IMR-90 (cell line): ENCODE data around the gene LRRC15. TPM values are rescaled to one million over a fixed set of nuclear protein-coding genes. Genes with fewer than 3 reads are reported as not detected.
A peak's percentile ranks its signal among the peaks of the same experiment; 100 is the strongest.

Experiments used
- ATAC-seq: fragments of 200-7000 bp; cut with Tn5 transposase; 2 replicates; pipeline ENCODE4 v1.9.1; 2020; ENCODE audit warnings: low read depth, mild to moderate bottlenecking, moderate library complexity
- BruUV-seq: library from RNA; stranded (reverse); fragments of 400-500 nt; replicated peaks from 2 replicates; lab custom pipeline; 2021; lab: Mats Ljungman, UMichigan
- CTCF ChIA-PET: fragments of 300-600 bp; formaldehyde crosslinking; extraction: SDS; loops from one replicate; lab custom pipeline; 2021; ENCODE audit warnings: antibody characterized with exemption; lab: Yijun Ruan, JAX
- POLR2A ChIA-PET: fragments of 300-600 bp; sonication (Branson Sonifier 250); formaldehyde crosslinking; loops from one replicate; lab custom pipeline; 2022; ENCODE audit warnings: antibody characterized with exemption; ENCODE audit not compliant: unreplicated experiment; lab: Charles Lee
- DNase-seq: peaks from one replicate; pipeline ENCODE4 v3.0.0; 2013
- H2AFZ ChIP-seq: replicated peaks from 2 replicates; pipeline ENCODE3; 2013; ENCODE audit warnings: low read length, mild to moderate bottlenecking; ENCODE audit not compliant: poor library complexity
- H2AK5ac ChIP-seq: 2 replicates; pipeline ENCODE4 v1.6.1; 2013; ENCODE audit warnings: low read depth, low read length, inconsistent platforms
- H2AK9ac ChIP-seq: replicated peaks from 2 replicates; pipeline ENCODE3; 2013; ENCODE audit warnings: mild to moderate bottlenecking, low read depth, low read length, moderate library complexity; ENCODE audit not compliant: poor library complexity
- H2BK120ac ChIP-seq: 2 replicates; pipeline ENCODE4 v1.6.1; 2013; ENCODE audit warnings: low read depth, low read length, inconsistent platforms
- H2BK15ac ChIP-seq: 3 replicates; pipeline ENCODE4 v1.6.1; 2013; ENCODE audit warnings: low read depth, low read length, inconsistent platforms
- H2BK20ac ChIP-seq: 2 replicates; pipeline ENCODE4 v1.6.1; 2013; ENCODE audit warnings: low read depth, mild to moderate bottlenecking, inconsistent platforms, low read length, moderate library complexity
- H2BK5ac ChIP-seq: 2 replicates; pipeline ENCODE4 v1.6.1; 2013; ENCODE audit warnings: mild to moderate bottlenecking, low read depth, low read length, inconsistent platforms; ENCODE audit not compliant: poor library complexity, severe bottlenecking
- H3K14ac ChIP-seq: replicated peaks from 2 replicates; pipeline ENCODE4 v1.6.1; 2013; ENCODE audit warnings: low read depth, low read length, inconsistent platforms
- H3K18ac ChIP-seq: 2 replicates; pipeline ENCODE4 v1.6.1; 2013; ENCODE audit warnings: low read depth, low read length, control low read depth
- H3K23ac ChIP-seq: 2 replicates; pipeline ENCODE4 v1.6.1; 2013; ENCODE audit warnings: low read depth, low read length, inconsistent platforms
- H3K27ac ChIP-seq: 2 replicates; pipeline ENCODE4 v1.5.1; 2013; ENCODE audit warnings: mild to moderate bottlenecking, control low read depth, low read length; ENCODE audit not compliant: insufficient read depth
- H3K27me3 ChIP-seq: 2 replicates; pipeline ENCODE4 v1.6.1; 2013; ENCODE audit warnings: low read length; ENCODE audit not compliant: control insufficient read depth, insufficient read depth
- H3K36me3 ChIP-seq: 2 replicates; pipeline ENCODE4 v1.6.1; 2013; ENCODE audit warnings: low read length, mixed read lengths; ENCODE audit not compliant: control insufficient read depth, insufficient read depth
- H3K4ac ChIP-seq: 2 replicates; pipeline ENCODE4 v1.6.1; 2013; ENCODE audit warnings: low read depth, low read length, inconsistent platforms
- H3K4me1 ChIP-seq: 2 replicates; pipeline ENCODE4 v1.6.1; 2013; ENCODE audit warnings: low read length, mixed read lengths; ENCODE audit not compliant: control insufficient read depth, insufficient read depth
- H3K4me2 ChIP-seq: 2 replicates; pipeline ENCODE4 v1.6.1; 2013; ENCODE audit warnings: low read depth, mild to moderate bottlenecking, control low read depth, low read length, moderate library complexity
- H3K4me3 ChIP-seq: 2 replicates; pipeline ENCODE4 v1.5.1; 2013; ENCODE audit warnings: low read depth, mild to moderate bottlenecking, control low read depth, low read length, moderate library complexity; ENCODE audit not compliant: insufficient read depth
- H3K56ac ChIP-seq: 2 replicates; pipeline ENCODE4 v1.6.1; 2013; ENCODE audit warnings: low read length, inconsistent platforms; ENCODE audit not compliant: insufficient read depth; ENCODE audit errors: extremely low read depth
- H3K79me1 ChIP-seq, 2 experiments: 2 replicates each; pipeline ENCODE4 v1.6.1; 2013; ENCODE audit warnings: low read length in 2 of 2, inconsistent platforms in 1 of 2, low read depth in 1 of 2
- H3K9ac ChIP-seq: 2 replicates; pipeline ENCODE4 v1.6.1; 2013; ENCODE audit warnings: low read depth, low read length, control low read depth
- H3K9me1 ChIP-seq: 2 replicates; pipeline ENCODE4 v1.6.1; 2013; ENCODE audit warnings: low read length, inconsistent platforms; ENCODE audit not compliant: insufficient read depth
- H3K9me3 ChIP-seq: 2 replicates; pipeline ENCODE4 v1.6.1; 2013; ENCODE audit warnings: low read length; ENCODE audit not compliant: control insufficient read depth, insufficient read depth
- H4K20me1 ChIP-seq: 2 replicates; pipeline ENCODE4 v1.6.1; 2013; ENCODE audit warnings: low read length, inconsistent platforms; ENCODE audit not compliant: insufficient read depth
- H4K5ac ChIP-seq: 2 replicates; pipeline ENCODE4 v1.6.1; 2013; ENCODE audit warnings: mild to moderate bottlenecking, low read depth, low read length, control low read depth
- H4K8ac ChIP-seq, 2 experiments: 2 replicates each; pipeline ENCODE4 v1.6.1; 2013; ENCODE audit warnings: low read depth in 2 of 2, low read length in 2 of 2, control low read depth in 1 of 2, inconsistent platforms in 1 of 2
- H4K91ac ChIP-seq: 2 replicates; pipeline ENCODE4 v1.6.1; 2013; ENCODE audit warnings: low read depth, low read length, inconsistent platforms; ENCODE audit not compliant: insufficient read depth
- BHLHE40 ChIP-seq: fragments of 150-350 bp; IDR thresholded peaks from 2 replicates; pipeline ENCODE4 v1.6.1; 2016; ENCODE audit warnings: mild to moderate bottlenecking, low read depth, low read length
- CEBPB ChIP-seq: IDR thresholded peaks from 2 replicates; pipeline ENCODE4 v1.6.1; 2012; ENCODE audit warnings: low read depth, low read length, improper control_type of control experiment
- CHD1 ChIP-seq: IDR thresholded peaks from 2 replicates; pipeline ENCODE4 v1.6.1; 2012; ENCODE audit warnings: low read depth, low read length, improper control_type of control experiment
- ELK1 ChIP-seq: fragments of 150-350 bp; IDR thresholded peaks from 2 replicates; pipeline ENCODE4 v1.6.1; 2016; ENCODE audit warnings: low read depth, mild to moderate bottlenecking, low read length, moderate library complexity, borderline replicate concordance
- FOS ChIP-seq: fragments of 150-350 bp; IDR thresholded peaks from 2 replicates; pipeline ENCODE4 v1.6.1; 2016; ENCODE audit warnings: low read depth, low read length
- MAFK ChIP-seq: IDR thresholded peaks from 2 replicates; pipeline ENCODE4 v1.6.1; 2012; ENCODE audit warnings: low read depth, low read length, improper control_type of control experiment
- NFE2L2 ChIP-seq: fragments of 150-350 bp; IDR thresholded peaks from 2 replicates; pipeline ENCODE4 v1.6.1; 2016; ENCODE audit warnings: low read depth, mild to moderate bottlenecking, low read length
- POLR2A ChIP-seq: IDR thresholded peaks from 2 replicates; pipeline ENCODE4 v1.6.1; 2012; ENCODE audit warnings: mild to moderate bottlenecking, low read depth, low read length
- RAD21 ChIP-seq: IDR thresholded peaks from 2 replicates; pipeline ENCODE4 v1.6.1; 2012; ENCODE audit warnings: low read length, improper control_type of control experiment
- RFX5 ChIP-seq: IDR thresholded peaks from 2 replicates; pipeline ENCODE4 v1.8.0; 2012; ENCODE audit warnings: low read depth, mild to moderate bottlenecking, low read length, moderate library complexity
- SMC3 ChIP-seq: fragments of 150-350 bp; IDR thresholded peaks from 2 replicates; pipeline ENCODE4 v1.6.1; 2016; ENCODE audit warnings: low read depth, mild to moderate bottlenecking, antibody characterized with exemption, low read length, moderate library complexity
- WGBS, 2 experiments: methylation state at CpG; one replicate each; pipeline versions ENCODE4 v1.1.5 to v1.1.7; 2013; ENCODE audit warnings: missing lambda C conversion rate in 2 of 2; ENCODE audit not compliant: insufficient read length in 1 of 2; ENCODE audit errors: extremely low coverage in 2 of 2; 5-methylcytosine and 5-hydroxymethylcytosine counted together
- dilution Hi-C: fragments of 300-500 bp; cut with HindIII; formaldehyde crosslinking; loops from one replicate; pipeline ENCODE4 v1.14.3; 2018; ENCODE audit warnings: low sequenced_read_pairs; ENCODE audit not compliant: unreplicated experiment
- in situ Hi-C: fragments of 300-500 bp; cut with MboI; formaldehyde crosslinking; loops from 3 replicates; pipeline ENCODE4 v1.14.3; 2019; ENCODE audit warnings: low sequenced_read_pairs, inconsistent platforms, mixed read lengths
- intact Hi-C: fragments of 100-400 bp; cut with micrococcal nuclease; formaldehyde crosslinking; loops from 2 replicates; pipeline ENCODE4 v1.10.0; 2022
- polyA plus RNA-seq, 3 experiments: library from polyadenylated mRNA; depleted of rRNA; stranded (reverse); fragments of >200 nt; gene quantifications; 2 replicates each; pipeline ENCODE4 v1.2.3, GENCODE V29; 2012; ENCODE audit warnings: low replicate concordance in 1 of 3
- total RNA-seq: library from RNA; depleted of rRNA; stranded (reverse); fragments of >200 nt; gene quantifications from 2 replicates; pipeline ENCODE4 v1.2.3, GENCODE V29; 2012
- TF ChIP-seq, protein P1 (sequence below): fragments of 150-350 bp; IDR thresholded peaks from 2 replicates; pipeline ENCODE4 v1.6.1; 2017; ENCODE audit warnings: mild to moderate bottlenecking, antibody characterized with exemption, low read length, low read depth
- TF ChIP-seq, protein P2 (sequence below): conservative IDR thresholded peaks from 2 replicates; pipeline ENCODE4 v1.5.1; 2012; ENCODE audit warnings: mild to moderate bottlenecking, low read depth, low read length, improper control_type of control experiment

LRRC15 gene
- total and polyA plus RNA-seq, 2 of the 4 experiments (the other 2 are of a cell fraction) = 2.5 to 9.0 TPM

GRCh38 chr3:194315088-194315964 is 54.2 kb downstream of the LRRC15 start:
- intact Hi-C loops (loop anchor here (1.0 to 10.0 kb wide), 7 partner anchors 178 to 1851 kb away; no protein-coding TSS in a partner anchor), in situ Hi-C loops (loop anchor here (5.0 to 10.0 kb wide), 3 partner anchors 178 to 651 kb away; partner anchors contain the start of gene HES1), dilution Hi-C loops (no loop called here)
- Histone ChIP-seq H3K9me3 (peaks cover 12% of the 10 kb centered on the region), H3K79me1 (no peaks in the 10 kb centered on the region), H2BK20ac (no peak overlapping the region), H2BK15ac (no peak overlapping the region), H3K23ac (no peak overlapping the region), H3K4me1 (peaks cover 3% of the 10 kb centered on the region; the same call in 1 of the 2 replicates), H3K14ac (no peak overlapping the region), H2AK9ac (no peak overlapping the region), H4K91ac (no peak overlapping the region; the same call in 1 of the 2 replicates), H3K18ac (no peak overlapping the region), H4K8ac (no peak overlapping the region), H3K27me3 (peaks cover 62% of the 10 kb centered on the region), H2AFZ (peak overlapping the region; percentile 90), H4K20me1 (no peaks in the 10 kb centered on the region), H2BK120ac (no peak overlapping the region), H3K4ac (no peak overlapping the region), H3K9me1 (no peaks in the 10 kb centered on the region), H2BK5ac (no peak overlapping the region), H3K4me3 (peak overlapping the region; percentile 35), H2AK5ac (no peak overlapping the region), H3K4me2 (peak overlapping the region; percentile 57), H3K36me3 (no peaks in the 10 kb centered on the region), H4K5ac (no peak overlapping the region), H3K9ac (peak overlapping the region; percentile 8; the same call in 1 of the 2 replicates), H3K27ac (no peak overlapping the region), H3K56ac (no peak overlapping the region)
- ATAC-seq = peak; percentile 94
- ChIA-PET CTCF (interaction anchor here (0.6 to 2.5 kb wide), 19 partner anchors 9 to 670 kb away, joined by 3 to 83 read pairs (median 4); no protein-coding TSS in a partner anchor), POLR2A (interaction anchor here (0.6 kb wide), 1 partner anchor 174 kb away, joined by 3 read pairs; no protein-coding TSS in a partner anchor)
- BruUV-seq = no TSS peak
- DNase-seq = peak; percentile 63
- WGBS, 2 experiments = 2% methylated on average over 26 of the region's 54 CpGs; no CpG with 5 or more reads in 1 of the 2 experiments
- TF ChIP-seq ELK1 = no peak
- TF ChIP-seq POLR2A = peak; percentile 67; the same call in 1 of the 2 replicates
- no peak for TF ChIP-seq FOS
- peak; percentile 99 for TF ChIP-seq RAD21
- TF ChIP-seq SMC3 = peak; percentile 93
- peak; percentile 23; the same call in 1 of the 2 replicates for TF ChIP-seq BHLHE40
- no peak for TF ChIP-seq NFE2L2
- no peak for TF ChIP-seq MAFK
- TF ChIP-seq RFX5 = no peak
- TF ChIP-seq, protein P1, sequence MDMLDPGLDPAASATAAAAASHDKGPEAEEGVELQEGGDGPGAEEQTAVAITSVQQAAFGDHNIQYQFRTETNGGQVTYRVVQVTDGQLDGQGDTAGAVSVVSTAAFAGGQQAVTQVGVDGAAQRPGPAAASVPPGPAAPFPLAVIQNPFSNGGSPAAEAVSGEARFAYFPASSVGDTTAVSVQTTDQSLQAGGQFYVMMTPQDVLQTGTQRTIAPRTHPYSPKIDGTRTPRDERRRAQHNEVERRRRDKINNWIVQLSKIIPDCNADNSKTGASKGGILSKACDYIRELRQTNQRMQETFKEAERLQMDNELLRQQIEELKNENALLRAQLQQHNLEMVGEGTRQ = no peak
- no peak for TF ChIP-seq CHD1
- TF ChIP-seq CEBPB = peak; percentile 75
- TF ChIP-seq, protein P2, sequence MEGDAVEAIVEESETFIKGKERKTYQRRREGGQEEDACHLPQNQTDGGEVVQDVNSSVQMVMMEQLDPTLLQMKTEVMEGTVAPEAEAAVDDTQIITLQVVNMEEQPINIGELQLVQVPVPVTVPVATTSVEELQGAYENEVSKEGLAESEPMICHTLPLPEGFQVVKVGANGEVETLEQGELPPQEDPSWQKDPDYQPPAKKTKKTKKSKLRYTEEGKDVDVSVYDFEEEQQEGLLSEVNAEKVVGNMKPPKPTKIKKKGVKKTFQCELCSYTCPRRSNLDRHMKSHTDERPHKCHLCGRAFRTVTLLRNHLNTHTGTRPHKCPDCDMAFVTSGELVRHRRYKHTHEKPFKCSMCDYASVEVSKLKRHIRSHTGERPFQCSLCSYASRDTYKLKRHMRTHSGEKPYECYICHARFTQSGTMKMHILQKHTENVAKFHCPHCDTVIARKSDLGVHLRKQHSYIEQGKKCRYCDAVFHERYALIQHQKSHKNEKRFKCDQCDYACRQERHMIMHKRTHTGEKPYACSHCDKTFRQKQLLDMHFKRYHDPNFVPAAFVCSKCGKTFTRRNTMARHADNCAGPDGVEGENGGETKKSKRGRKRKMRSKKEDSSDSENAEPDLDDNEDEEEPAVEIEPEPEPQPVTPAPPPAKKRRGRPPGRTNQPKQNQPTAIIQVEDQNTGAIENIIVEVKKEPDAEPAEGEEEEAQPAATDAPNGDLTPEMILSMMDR = peak; percentile 96
